ENCODE results near the gene LRRIQ3.
"Not testable (repeated sequence)": the region's sequence is repeated elsewhere in the genome, so short reads cannot be mapped to it uniquely, and the experiment has no call there.

LRRIQ3 gene

GRCh38 chr1:74117370-74117769 is 80.6 kb downstream of the LRRIQ3 start:
- not testable (repeated sequence) for H3K9me3 ChIP-seq (ENCODE audit: control insufficient read depth in 1 of 2, low read length in 2 of 2); H3K9ac ChIP-seq (ENCODE audit: low read depth in 1 of 2, low read length in 2 of 2); H3K27me3 ChIP-seq (ENCODE audit: control insufficient read depth in 1 of 2, insufficient read depth in 2 of 2, low read length in 2 of 2); H3K4me1 ChIP-seq (ENCODE audit: control insufficient read depth in 1 of 2, insufficient read depth in 2 of 2, low read length in 2 of 2); H3K36me3 ChIP-seq (ENCODE audit: control insufficient read depth in 1 of 2, insufficient read depth in 2 of 2, low read length in 2 of 2); H3K4me3 ChIP-seq (ENCODE audit: low read depth in 1 of 2, low read length in 2 of 2); H3K27ac ChIP-seq (ENCODE audit: low read depth, low read length)

GRCh38 chr1:74113333-74113732 is 84.6 kb downstream of the LRRIQ3 start:
- Histone ChIP-seq H3K4me1 (ENCODE audit: control insufficient read depth in 1 of 2, insufficient read depth in 2 of 2, low read length in 2 of 2) (no peaks in the 10 kb centered on the region), H3K4me3 (ENCODE audit: low read depth in 1 of 2, low read length in 2 of 2) (no peak overlapping the region), H3K36me3 (ENCODE audit: control insufficient read depth in 1 of 2, insufficient read depth in 2 of 2, low read length in 2 of 2) (no peaks in the 10 kb centered on the region), H3K27ac (ENCODE audit: low read depth, low read length) (no peak overlapping the region), H3K9me3 (ENCODE audit: control insufficient read depth in 1 of 2, low read length in 2 of 2) (no peaks in the 10 kb centered on the region), H3K27me3 (ENCODE audit: control insufficient read depth in 1 of 2, insufficient read depth in 2 of 2, low read length in 2 of 2) (no peaks in the 10 kb centered on the region), H3K9ac (ENCODE audit: low read depth in 1 of 2, low read length in 2 of 2) (no peak overlapping the region)

GRCh38 chr1:74107394-74107793 is 90.6 kb downstream of the LRRIQ3 start:
- H3K9me3 ChIP-seq (ENCODE audit: control insufficient read depth in 1 of 2, low read length in 2 of 2): no peaks in the 10 kb centered on the region
- no peaks in the 10 kb centered on the region for H3K27me3 ChIP-seq (ENCODE audit: control insufficient read depth in 1 of 2, insufficient read depth in 2 of 2, low read length in 2 of 2)
- no peak overlapping the region for H3K4me3 ChIP-seq (ENCODE audit: low read depth in 1 of 2, low read length in 2 of 2)
- H3K27ac ChIP-seq (ENCODE audit: low read depth, low read length): no peak overlapping the region
- H3K9ac ChIP-seq (ENCODE audit: low read depth in 1 of 2, low read length in 2 of 2): no peak overlapping the region
- no peaks in the 10 kb centered on the region for H3K4me1 ChIP-seq (ENCODE audit: control insufficient read depth in 1 of 2, insufficient read depth in 2 of 2, low read length in 2 of 2)
- H3K36me3 ChIP-seq (ENCODE audit: control insufficient read depth in 1 of 2, insufficient read depth in 2 of 2, low read length in 2 of 2): no peaks in the 10 kb centered on the region

DNA sequence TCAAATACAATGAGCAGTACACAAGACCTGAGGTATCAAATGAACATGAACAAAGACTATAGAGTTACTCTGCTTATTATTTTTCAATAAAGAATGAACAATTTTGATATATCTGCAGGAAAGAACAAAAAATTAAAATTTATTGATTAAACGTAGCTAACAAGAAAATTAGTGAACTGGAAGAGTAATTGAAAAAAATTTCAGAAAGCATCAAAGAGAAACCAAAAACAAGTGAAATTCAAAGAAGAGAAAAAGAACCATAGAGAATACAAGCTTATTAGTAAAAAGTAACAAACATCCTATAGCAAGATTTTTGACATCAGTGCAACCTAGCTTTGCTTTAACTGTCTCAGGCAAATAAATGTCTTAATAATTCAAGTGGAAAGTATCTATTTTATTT is 106.6 kb downstream of the LRRIQ3 start:
- Histone ChIP-seq H3K27me3 (ENCODE audit: control insufficient read depth in 1 of 2, insufficient read depth in 2 of 2, low read length in 2 of 2) (no peaks in the 10 kb centered on the region), H3K4me3 (ENCODE audit: low read depth in 1 of 2, low read length in 2 of 2) (no peak overlapping the region), H3K4me1 (ENCODE audit: control insufficient read depth in 1 of 2, insufficient read depth in 2 of 2, low read length in 2 of 2) (no peaks in the 10 kb centered on the region), H3K27ac (ENCODE audit: low read depth, low read length) (no peak overlapping the region), H3K9ac (ENCODE audit: low read depth in 1 of 2, low read length in 2 of 2) (no peak overlapping the region), H3K9me3 (ENCODE audit: control insufficient read depth in 1 of 2, low read length in 2 of 2) (peaks cover 0 to 6% of the 10 kb centered on the region in 2 donors), H3K36me3 (ENCODE audit: control insufficient read depth in 1 of 2, insufficient read depth in 2 of 2, low read length in 2 of 2) (no peaks in the 10 kb centered on the region)

DNA sequence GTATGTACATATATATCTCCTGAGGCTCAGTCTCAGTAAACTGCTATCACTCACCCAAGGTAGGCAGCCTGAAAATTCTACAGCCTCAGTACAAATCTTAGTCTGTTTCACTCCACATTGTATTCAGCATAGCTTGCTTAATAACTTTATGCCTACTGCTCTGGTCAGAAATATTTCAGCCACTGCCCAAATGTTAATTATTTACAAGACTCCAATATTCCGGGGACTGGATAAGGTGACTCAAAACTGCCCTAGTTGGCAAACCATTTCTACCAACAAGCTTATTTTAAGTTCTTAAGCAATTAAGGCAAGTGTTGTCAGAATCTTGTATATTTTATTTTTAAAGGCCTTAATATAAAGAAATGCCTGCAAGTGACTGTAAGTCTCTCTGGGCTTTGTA is 114.8 kb downstream of the LRRIQ3 start:
- Histone ChIP-seq H3K27ac (ENCODE audit: low read depth, low read length) (no peak overlapping the region), H3K9me3 (ENCODE audit: control insufficient read depth in 1 of 2, low read length in 2 of 2) (no peaks in the 10 kb centered on the region), H3K4me3 (ENCODE audit: low read depth in 1 of 2, low read length in 2 of 2) (no peak overlapping the region), H3K4me1 (ENCODE audit: control insufficient read depth in 1 of 2, insufficient read depth in 2 of 2, low read length in 2 of 2) (no peaks in the 10 kb centered on the region), H3K27me3 (ENCODE audit: control insufficient read depth in 1 of 2, insufficient read depth in 2 of 2, low read length in 2 of 2) (no peaks in the 10 kb centered on the region), H3K36me3 (ENCODE audit: control insufficient read depth in 1 of 2, insufficient read depth in 2 of 2, low read length in 2 of 2) (no peaks in the 10 kb centered on the region), H3K9ac (ENCODE audit: low read depth in 1 of 2, low read length in 2 of 2) (no peak overlapping the region)

GRCh38 chr1:74065081-74065480 is 132.9 kb downstream of the LRRIQ3 start:
- no peaks in the 10 kb centered on the region for H3K4me1 ChIP-seq (ENCODE audit: control insufficient read depth in 1 of 2, insufficient read depth in 2 of 2, low read length in 2 of 2)
- H3K9me3 ChIP-seq (ENCODE audit: control insufficient read depth in 1 of 2, low read length in 2 of 2): no peaks in the 10 kb centered on the region
- no peak overlapping the region for H3K27ac ChIP-seq (ENCODE audit: low read depth, low read length)
- no peaks in the 10 kb centered on the region for H3K36me3 ChIP-seq (ENCODE audit: control insufficient read depth in 1 of 2, insufficient read depth in 2 of 2, low read length in 2 of 2)
- H3K9ac ChIP-seq (ENCODE audit: low read depth in 1 of 2, low read length in 2 of 2): no peak overlapping the region
- no peaks in the 10 kb centered on the region for H3K27me3 ChIP-seq (ENCODE audit: control insufficient read depth in 1 of 2, insufficient read depth in 2 of 2, low read length in 2 of 2)
- no peak overlapping the region for H3K4me3 ChIP-seq (ENCODE audit: low read depth in 1 of 2, low read length in 2 of 2)

GRCh38 chr1:74057719-74058118 is 140.3 kb downstream of the LRRIQ3 start:
- Histone ChIP-seq H3K27me3 (ENCODE audit: control insufficient read depth in 1 of 2, insufficient read depth in 2 of 2, low read length in 2 of 2) (no peaks in the 10 kb centered on the region), H3K9ac (ENCODE audit: low read depth in 1 of 2, low read length in 2 of 2) (no peak overlapping the region), H3K9me3 (ENCODE audit: control insufficient read depth in 1 of 2, low read length in 2 of 2) (no peaks in the 10 kb centered on the region), H3K36me3 (ENCODE audit: control insufficient read depth in 1 of 2, insufficient read depth in 2 of 2, low read length in 2 of 2) (no peaks in the 10 kb centered on the region), H3K4me3 (ENCODE audit: low read depth in 1 of 2, low read length in 2 of 2) (no peak overlapping the region), H3K27ac (ENCODE audit: low read depth, low read length) (no peak overlapping the region), H3K4me1 (ENCODE audit: control insufficient read depth in 1 of 2, insufficient read depth in 2 of 2, low read length in 2 of 2) (no peaks in the 10 kb centered on the region)

- Histone ChIP-seq H3K4me1 (ENCODE audit: control insufficient read depth in 1 of 2, insufficient read depth in 2 of 2, low read length in 2 of 2) (no peaks in the 10 kb centered on the region), H3K9ac (ENCODE audit: low read depth in 1 of 2, low read length in 2 of 2) (no peak overlapping the region), H3K27me3 (ENCODE audit: control insufficient read depth in 1 of 2, insufficient read depth in 2 of 2, low read length in 2 of 2) (no peaks in the 10 kb centered on the region), H3K4me3 (ENCODE audit: low read depth in 1 of 2, low read length in 2 of 2) (no peak overlapping the region), H3K9me3 (ENCODE audit: control insufficient read depth in 1 of 2, low read length in 2 of 2) (no peaks in the 10 kb centered on the region), H3K27ac (ENCODE audit: low read depth, low read length) (no peak overlapping the region), H3K36me3 (ENCODE audit: control insufficient read depth in 1 of 2, insufficient read depth in 2 of 2, low read length in 2 of 2) (no peaks in the 10 kb centered on the region)
These were observed 144.6 kb downstream of the LRRIQ3 start for GRCh38 chr1:74053407-74053806.

DNA sequence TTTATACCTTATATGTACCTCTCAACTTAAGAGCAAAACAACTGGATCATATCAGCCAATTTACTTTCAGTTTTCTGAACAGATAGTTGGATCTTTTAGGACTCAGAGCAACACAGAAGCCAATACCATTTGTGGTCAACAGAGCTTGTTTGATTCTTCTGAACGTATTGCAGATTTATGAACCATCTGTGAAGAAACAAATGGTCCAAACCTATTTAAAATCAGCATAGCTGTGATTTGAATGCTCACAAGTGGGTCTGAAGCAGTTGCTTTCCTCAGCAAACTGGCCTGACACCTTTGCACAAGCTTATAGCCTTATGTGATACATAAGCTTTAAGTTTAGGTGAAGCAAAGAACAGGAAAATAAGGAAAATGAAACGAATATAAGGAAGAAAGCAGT is 147.6 kb downstream of the LRRIQ3 start:
- no peak overlapping the region for H3K4me3 ChIP-seq (ENCODE audit: low read depth in 1 of 2, low read length in 2 of 2)
- no peaks in the 10 kb centered on the region for H3K4me1 ChIP-seq (ENCODE audit: control insufficient read depth in 1 of 2, insufficient read depth in 2 of 2, low read length in 2 of 2)
- no peak overlapping the region for H3K27ac ChIP-seq (ENCODE audit: low read depth, low read length)
- H3K9me3 ChIP-seq (ENCODE audit: control insufficient read depth in 1 of 2, low read length in 2 of 2): no peaks in the 10 kb centered on the region
- H3K9ac ChIP-seq (ENCODE audit: low read depth in 1 of 2, low read length in 2 of 2): no peak overlapping the region
- no peaks in the 10 kb centered on the region for H3K36me3 ChIP-seq (ENCODE audit: control insufficient read depth in 1 of 2, insufficient read depth in 2 of 2, low read length in 2 of 2)
- H3K27me3 ChIP-seq (ENCODE audit: control insufficient read depth in 1 of 2, insufficient read depth in 2 of 2, low read length in 2 of 2): no peaks in the 10 kb centered on the region

DNA sequence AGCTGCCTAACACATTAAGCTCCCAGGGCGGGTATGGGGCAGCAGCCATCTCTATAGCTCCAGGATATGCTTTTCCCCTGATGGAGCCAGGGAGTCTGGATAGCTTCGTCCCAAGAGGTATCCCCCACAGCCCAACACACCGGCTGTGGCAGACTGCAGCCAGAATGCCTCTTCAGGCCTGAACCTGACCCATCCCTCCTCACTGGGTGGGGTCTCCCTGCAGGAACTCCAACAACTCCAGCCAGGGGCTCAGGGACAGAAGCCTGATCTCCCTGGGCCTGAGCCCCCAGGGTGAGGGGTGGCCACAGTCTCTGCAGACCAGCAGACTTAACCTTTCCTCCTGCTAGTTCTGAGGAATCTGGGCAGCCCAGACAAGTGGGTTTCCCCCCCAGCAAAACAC is 159.9 kb downstream of the LRRIQ3 start:
- Histone ChIP-seq H3K9ac (ENCODE audit: low read depth in 1 of 2, low read length in 2 of 2) (no peak overlapping the region), H3K4me1 (ENCODE audit: control insufficient read depth in 1 of 2, insufficient read depth in 2 of 2, low read length in 2 of 2) (no peaks in the 10 kb centered on the region), H3K36me3 (ENCODE audit: control insufficient read depth in 1 of 2, insufficient read depth in 2 of 2, low read length in 2 of 2) (no peaks in the 10 kb centered on the region), H3K27me3 (ENCODE audit: control insufficient read depth in 1 of 2, insufficient read depth in 2 of 2, low read length in 2 of 2) (no peaks in the 10 kb centered on the region), H3K4me3 (ENCODE audit: low read depth in 1 of 2, low read length in 2 of 2) (no peak overlapping the region), H3K9me3 (ENCODE audit: control insufficient read depth in 1 of 2, low read length in 2 of 2) (no peaks in the 10 kb centered on the region), H3K27ac (ENCODE audit: low read depth, low read length) (no peak overlapping the region)

- Histone ChIP-seq H3K4me3 (ENCODE audit: low read depth in 1 of 2, low read length in 2 of 2) (no peak overlapping the region), H3K9me3 (ENCODE audit: control insufficient read depth in 1 of 2, low read length in 2 of 2) (no peaks in the 10 kb centered on the region), H3K36me3 (ENCODE audit: control insufficient read depth in 1 of 2, insufficient read depth in 2 of 2, low read length in 2 of 2) (no peaks in the 10 kb centered on the region), H3K9ac (ENCODE audit: low read depth in 1 of 2, low read length in 2 of 2) (no peak overlapping the region), H3K27ac (ENCODE audit: low read depth, low read length) (no peak overlapping the region), H3K27me3 (ENCODE audit: control insufficient read depth in 1 of 2, insufficient read depth in 2 of 2, low read length in 2 of 2) (no peaks in the 10 kb centered on the region), H3K4me1 (ENCODE audit: control insufficient read depth in 1 of 2, insufficient read depth in 2 of 2, low read length in 2 of 2) (no peaks in the 10 kb centered on the region)
These were observed 185.4 kb downstream of the LRRIQ3 start for GRCh38 chr1:74012583-74012982.

Data from duodenal mucosa (tissue), 2 donors.